GM18907 (cell line): Measurements from ENCODE around the gene ATP6V1G2.
"Not testable (repeated sequence)": the region's sequence is repeated elsewhere in the genome, so short reads cannot be mapped to it uniquely, and the experiment has no call there.

ENCODE experiments used
- ATAC-seq: cut with Tn5 transposase; IDR thresholded peaks from one replicate; pipeline ENCODE4 v1.9.1; 2021; ENCODE audit warnings: mild to moderate bottlenecking, moderate library complexity; ENCODE audit not compliant: unreplicated experiment

Gene ATP6V1G2

DNA sequence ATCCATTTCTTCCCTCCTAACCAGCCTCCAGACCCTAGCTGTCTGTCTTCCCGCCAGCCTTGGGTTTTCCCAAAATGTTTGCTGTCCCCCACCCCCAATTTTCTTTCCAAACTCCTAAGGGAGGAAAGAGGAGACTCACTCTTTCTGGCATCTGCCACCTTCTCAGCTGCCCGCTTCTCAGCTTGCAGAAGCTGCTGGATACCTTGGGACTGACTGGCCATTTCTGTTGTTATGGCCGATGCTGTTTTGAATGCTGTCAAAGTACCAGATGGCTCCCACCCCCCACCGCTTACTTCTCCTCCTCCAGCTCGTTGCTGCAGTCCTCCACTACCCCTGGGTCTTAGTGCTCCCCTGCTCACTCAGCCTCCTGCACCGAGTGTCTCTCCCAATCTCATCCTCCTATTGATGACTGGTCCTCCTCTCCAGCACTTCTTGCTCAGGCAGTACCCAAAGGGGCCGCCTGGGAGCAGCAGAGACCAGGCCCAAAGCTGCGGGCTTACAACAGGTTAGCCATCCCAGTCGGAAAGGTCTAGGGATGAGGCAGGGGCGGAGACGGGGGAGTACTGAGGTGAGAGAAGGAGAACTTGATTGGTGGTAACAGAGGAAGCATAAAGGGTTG, at the start of gene ATP6V1G2:
ATP6V1G2 (minus strand) TSS at position 270 of the 619 bp plus-strand sequence; CDS start at position 221, 49 bp downstream.
- ATAC-seq = peak; percentile 51

DNA sequence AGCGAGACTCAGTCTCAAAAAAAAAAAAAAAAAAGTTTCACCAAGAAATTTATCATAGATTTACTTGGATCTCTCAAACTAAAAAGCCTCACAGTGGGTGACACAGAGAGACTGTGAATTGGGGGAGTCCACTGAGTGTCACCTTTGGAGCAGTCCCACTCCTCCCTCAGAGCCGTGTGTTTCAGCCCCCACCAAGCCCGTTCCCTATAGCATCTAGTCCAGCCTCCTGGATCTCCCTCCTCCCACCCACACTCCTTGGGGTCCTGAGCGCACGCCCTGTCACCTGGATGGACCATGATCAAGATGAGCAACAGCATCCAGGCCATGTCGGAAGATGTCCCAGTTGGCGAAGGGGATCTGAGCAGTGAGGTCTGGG, 46.0 kb upstream of the ATP6V1G2 start:
- ATAC-seq = no peak

DNA sequence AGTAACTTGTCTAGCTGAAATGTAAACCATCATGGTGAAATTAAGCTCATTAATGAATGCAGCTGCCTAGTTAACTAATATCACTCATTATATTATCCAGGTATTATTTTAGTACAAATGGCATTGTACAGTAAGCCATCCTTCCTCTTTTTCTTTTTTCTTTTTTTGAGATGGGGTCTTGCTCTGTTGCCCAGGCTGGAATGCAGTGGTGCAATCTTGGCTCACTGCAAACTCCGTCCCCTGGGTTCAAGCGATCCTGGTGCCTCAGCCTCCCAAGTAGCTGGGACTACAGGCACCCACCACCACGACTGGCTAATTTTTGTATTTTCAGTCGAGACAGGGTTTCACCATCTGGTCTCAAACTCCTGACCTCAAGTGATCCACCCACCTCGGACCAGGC, 44.3 kb upstream of the ATP6V1G2 start:
- not testable (repeated sequence) for ATAC-seq

DNA sequence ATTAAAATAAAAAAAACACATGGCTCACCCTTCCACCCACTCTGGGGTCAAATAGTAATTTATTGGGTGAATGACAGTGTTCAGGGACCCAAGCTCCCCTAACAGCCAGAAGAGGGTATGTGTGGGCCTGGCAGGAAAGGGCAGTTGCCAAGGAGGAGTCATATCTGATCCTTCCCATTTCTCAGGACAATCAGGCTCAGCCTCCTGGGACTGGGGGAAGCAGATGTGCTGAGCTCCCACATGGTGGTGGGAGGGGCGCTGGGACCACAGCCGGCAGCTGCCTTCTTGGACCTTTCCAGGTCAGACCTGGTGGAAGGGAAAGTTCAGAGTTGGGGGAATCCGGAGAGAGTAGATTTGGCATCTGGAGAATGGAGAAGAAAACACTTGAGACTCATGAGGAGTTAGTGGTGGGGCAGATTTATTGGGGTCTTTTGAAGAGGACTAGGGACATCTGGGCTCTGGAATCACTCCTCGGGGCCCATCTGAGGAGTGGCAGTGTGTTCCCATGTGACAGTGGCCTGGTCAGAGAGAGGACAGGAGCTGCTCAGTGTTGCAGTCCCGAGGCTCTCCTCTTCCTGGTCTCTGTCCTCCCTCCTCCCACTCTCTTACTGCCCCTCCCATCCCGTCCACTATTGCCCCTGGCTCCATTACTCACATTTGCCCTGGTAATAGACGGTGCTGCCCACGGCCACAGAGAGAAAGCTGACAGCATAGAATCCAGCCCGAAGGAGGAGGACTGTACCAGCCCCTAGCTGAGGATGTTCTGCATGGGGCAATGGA, 42.7 kb upstream of the ATP6V1G2 start:
- no peak for ATAC-seq

DNA sequence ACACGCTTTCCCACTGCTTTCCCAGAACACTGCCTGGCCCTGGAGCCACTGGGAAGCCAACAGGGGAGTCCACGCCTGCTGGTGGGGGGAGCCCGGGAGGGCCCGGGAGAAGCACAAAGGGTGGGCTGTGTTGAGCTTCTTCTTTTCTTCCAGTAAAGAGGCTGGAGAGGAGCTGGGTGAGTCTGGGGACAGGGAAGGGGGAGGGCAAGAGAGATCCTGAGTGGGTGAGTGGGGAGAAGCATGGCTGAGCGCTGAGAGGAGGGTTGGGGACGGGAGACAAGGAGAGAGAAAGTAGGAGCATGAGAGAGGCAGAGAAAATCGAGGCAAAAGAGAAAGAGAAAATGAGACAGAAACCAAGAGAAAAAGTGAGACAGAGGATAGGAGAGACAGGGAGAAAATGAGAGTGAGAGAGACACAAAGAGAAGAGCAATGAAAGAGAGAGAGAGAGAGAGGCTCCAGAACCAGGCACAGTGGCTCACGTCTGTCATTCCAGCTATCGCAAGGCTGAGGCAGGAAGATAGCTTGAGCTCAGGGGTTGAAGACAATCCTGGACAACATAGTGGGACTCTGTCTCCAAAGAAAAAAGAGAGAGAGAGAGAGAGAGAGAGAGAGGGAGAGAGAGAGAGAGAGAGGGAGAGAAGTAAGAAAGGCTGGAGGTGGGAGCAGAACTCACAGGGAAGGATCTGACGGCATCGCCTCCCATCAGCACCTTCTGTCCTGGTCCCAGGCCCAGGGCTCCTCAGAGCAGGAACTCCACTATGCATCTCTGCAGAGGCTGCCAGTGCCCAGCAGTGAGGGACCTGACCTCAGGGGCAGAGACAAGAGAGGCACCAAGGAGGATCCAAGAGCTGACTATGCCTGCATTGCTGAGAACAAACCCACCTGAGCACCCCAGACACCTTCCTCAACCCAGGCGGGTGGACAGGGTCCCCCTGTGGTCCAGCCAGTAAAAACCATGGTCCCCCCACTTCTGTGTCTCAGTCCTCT, 41.7 kb upstream of the ATP6V1G2 start:
- ATAC-seq = no peak

DNA sequence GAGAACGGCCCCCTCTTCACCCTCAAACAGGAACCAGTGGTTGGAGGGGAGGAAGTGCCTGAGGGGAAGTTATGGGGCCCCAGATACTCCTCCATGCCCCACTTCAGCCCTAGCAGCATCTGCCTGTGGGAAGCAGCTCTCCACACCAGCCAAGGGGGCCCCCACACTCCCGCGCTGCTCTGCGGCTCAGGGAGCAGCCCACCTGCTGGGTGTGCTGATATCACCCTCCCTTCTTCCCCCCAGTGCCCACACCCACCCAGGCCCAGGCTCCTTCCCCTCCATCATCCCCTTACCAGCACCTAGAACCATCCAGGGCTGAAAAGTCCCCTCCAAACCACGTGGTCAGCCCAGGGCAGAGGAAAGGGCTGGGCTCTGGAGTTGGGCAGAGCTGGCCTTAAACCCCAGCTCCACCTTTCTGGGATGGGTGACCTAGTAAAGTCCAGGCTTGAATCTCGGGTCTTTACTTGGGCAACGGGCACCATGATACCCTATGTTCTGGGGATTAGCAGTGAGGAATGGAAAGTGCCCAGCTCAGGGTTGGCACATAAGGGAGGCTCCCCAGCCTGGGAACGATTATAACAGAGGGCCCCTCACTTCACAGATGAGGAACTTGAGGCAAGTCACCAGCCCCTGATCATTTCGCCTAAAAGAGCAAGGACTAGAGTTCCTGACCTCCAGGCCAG, 40.3 kb upstream of the ATP6V1G2 start:
- no peak for ATAC-seq

DNA sequence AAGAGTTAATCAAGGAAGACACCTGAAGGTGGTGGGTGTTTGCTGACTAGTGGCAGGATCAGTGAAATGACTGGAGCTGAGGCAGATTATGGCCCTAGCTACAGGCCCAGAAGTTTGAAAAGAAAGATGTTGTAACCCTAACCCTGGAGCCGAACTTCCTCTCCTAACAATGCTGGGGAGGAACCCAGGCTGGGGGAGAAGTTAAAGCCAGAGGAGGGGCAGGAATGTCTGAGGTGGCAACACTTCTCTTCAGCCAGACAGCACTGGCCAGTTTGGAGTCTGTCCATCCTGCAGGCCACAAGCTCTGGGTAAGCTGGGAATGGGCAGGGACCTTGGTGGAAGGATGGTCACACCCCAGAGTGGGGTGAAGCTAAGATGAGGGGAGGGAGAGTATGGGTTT, 39.6 kb upstream of the ATP6V1G2 start, which contains the start of gene LST1:
LST1 (plus strand) TSS at position 270 of the 400 bp plus-strand sequence. CDS start 1,023 bp downstream, outside the sequence.
- ATAC-seq = no peak

DNA sequence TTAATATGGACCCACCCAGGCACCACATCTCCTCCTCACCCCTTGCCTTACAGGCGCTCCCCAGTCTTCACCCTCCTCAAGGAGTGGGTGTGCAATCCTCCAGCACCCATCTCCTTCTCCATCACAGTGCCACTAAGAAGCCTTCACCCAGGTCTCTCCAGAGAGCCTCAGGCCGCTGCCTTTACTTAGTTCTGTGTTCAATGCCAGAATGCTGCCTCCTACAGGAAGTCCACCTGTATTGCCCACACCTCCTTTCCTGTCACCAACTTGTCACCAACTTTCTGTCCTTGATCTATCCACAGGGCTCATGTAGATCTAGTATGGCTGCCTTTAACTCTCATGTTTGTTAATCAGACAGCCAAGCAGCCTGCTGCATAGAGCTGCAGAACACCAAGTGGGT, 39.1 kb upstream of the ATP6V1G2 start:
- no peak for ATAC-seq

DNA sequence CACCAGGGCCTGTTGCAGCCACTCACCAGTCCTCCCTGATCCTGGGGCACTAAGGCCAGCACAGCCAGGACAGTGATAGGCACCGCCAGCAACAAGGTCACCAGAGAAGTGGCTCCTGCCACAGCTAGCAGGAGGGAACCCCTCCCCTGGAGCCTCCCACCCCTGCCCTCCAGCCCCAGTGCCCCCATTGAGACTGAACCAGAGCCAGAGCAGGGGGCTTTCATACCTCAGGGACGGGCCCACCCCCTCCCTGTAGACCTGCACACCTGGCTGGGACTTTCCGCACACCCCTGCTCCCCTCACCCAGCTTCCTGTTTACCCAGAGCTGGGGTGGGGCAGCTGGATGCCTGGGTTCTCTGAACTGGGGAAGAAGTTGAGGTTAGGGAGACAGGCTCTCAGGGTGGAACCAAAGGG, 35.8 kb upstream of the ATP6V1G2 start, which contains the start of gene LTB:
LTB (minus strand) TSS at position 195 of the 414 bp plus-strand sequence; CDS start at position 188, 7 bp downstream.
- ATAC-seq = no peak

DNA sequence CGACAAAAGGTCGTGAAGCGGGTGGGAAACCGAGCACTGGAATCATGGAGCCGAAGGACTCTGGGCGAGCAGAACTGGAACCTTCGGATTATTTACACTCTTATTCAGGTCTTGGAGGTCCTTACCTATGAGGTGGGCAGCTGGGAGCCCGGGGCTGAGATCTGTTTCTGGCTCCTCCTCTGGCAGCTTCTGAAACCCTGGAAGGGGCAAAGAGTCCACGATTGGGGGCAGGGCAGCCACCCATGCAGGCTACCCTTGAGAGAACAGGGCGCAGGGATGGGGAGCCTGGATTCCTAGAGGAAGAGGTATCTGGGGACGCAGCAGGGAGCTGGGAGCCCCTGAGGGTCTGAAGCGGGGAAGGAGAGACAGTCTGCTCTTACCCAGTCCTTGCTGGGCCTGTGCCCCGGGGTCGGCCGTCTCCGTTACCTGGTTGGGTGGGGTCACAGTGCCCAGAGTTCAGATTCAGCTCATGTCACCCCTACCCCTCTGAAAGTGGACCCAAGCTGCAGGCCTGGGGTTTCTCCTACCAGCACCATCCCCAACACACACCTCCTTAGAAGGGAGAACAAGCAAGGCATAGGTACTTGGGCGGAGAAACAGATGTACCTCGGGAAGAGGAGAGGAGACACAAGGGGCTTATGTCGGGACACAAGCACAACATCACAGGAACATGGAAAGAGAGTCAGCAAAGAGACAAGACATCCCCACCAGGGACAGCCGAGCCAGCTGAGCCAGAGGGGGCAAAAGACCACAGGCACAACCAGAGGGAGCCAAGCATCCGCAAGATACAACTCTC, 35.2 kb upstream of the ATP6V1G2 start:
- no peak for ATAC-seq

DNA sequence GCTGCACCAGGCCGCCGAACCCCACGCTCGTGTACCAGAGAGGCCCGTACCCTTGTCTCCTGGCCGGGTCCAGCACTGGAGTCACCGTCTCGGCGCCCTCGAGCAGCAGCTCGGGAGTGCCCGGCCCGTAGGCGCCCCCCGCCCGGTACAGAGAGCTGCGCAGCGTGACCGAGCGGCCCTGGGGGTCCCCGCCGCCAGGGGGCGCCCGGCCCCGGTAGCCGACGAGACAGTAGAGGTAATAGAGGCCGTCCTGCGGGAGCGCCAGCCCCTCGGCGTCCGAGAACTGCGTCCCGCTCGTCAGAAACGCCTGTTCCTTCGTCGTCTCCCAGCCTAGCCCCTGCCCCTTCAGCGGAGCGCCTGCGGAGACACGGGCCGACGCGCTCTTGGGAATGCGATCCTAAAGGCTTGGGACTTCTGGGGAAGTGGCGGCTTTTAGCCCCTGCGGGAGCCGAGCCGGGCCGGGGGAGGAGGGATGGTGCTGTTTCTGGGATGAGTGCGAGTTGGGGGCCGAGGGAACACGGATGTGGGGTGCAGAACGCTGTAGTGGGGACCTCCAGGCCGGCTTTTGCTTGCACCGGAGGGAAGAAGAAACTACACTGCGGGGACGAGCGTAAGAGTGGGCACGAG, 34.5 kb upstream of the ATP6V1G2 start:
- ATAC-seq = peak; percentile 50

DNA sequence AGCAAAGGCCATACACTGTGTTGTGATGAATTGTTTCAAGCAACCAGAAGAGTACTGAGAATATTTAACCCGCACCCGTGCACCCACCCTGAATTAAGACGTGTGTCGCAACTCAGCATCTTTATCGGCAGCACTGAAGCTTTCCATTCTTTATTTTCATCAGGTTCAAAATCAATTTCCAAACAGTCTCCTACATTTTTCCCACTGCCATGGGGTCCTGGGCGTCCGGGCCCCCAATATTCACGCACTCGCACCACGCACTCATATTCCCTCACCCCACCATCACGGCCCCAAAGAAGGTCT, 34.0 kb upstream of the ATP6V1G2 start:
- ATAC-seq = no peak

DNA sequence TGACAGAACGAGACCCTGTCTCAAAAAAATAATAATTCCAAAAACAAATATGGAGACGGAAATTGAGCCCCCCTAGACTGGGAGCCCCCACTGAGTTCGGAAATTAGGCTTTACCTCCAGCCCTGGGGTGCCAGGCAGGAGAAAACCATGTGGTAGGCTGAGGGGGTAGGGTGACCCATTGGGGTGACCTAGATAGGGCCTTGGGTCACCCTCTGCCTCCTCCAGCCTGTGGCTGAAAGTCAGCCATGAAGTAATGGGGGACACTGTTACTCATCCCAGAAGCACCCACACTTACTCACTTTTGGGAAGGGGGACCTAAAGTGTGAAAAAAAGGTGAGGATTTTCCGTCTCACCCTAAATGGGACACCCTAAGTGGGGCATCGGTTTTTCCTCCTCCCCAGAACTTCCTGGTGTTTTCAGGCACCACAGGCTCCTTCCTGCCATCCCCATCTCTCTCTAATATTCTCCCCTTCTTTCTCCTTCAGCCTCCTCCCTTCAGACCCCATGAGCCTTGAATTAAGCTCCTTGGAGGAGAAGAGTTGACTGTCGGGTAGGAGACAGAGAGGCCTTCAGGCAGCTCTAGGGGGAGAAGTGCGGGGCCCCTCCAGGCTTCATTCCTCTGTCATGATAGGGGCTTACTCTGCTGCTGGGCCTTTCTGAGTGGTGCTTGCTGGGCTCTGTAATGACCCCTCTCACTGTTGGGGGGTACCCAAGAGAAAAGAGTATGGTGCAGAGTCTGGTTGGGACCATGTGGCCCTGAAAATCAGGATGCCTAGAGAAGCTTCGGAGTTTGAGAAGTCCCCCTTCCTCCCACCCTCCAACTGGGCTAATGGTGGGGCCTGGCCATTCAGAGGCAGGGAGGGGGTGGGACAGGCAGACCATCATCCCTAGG, 33.4 kb upstream of the ATP6V1G2 start:
- no peak for ATAC-seq

DNA sequence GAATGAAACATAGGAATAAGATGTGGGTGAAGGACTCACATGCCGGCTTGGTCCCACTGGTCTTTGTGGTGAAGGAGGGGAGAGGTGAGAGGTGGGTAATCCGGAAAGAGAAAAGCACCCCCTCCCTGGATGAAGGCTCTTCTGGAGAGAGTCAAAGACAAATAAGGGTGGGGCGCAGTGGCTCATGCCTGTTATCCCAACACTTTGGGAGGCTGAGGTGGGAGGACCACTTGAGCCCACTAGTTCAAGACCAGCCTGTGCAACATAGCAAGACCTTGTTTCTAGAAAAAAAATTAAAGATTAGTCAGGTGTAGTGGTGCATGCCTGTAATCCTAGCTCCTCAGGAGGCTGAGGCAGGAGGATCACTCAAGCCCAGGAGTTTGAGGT, 32.7 kb upstream of the ATP6V1G2 start:
- no peak for ATAC-seq

DNA sequence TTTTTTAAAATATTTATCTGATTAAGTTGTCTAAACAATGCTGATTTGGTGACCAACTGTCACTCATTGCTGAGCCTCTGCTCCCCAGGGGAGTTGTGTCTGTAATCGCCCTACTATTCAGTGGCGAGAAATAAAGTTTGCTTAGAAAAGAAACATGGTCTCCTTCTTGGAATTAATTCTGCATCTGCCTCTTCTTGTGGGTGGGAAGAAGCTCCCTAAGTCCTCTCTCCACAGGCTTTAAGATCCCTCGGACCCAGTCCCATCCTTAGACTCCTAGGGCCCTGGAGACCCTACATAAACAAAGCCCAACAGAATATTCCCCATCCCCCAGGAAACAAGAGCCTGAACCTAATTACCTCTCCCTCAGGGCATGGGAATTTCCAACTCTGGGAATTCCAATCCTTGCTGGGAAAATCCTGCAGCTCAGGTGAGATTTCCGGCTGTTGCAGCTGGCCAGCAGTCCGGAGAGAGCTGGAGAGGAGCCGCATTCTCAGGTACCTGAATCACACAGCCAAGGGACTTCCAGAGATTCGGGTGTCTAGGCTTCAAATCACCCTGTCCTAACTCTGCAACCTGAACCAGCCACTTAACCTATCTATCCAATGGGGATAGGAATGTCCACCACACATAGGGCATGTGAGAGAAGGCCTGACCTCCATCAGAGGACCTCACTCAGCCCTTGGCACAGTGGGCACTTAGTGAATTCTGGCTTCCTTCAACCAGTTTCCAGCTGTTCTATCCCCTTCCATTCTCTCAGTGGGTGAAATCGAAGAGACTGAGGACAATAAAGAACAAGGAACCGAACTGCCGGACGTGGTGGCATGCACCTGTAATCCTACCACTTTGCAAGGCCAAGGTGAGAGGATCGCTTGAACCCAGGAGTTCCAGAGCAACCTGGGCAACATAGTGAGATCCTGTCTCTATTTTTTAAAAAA, 32.0 kb upstream of the ATP6V1G2 start:
- no peak for ATAC-seq

DNA sequence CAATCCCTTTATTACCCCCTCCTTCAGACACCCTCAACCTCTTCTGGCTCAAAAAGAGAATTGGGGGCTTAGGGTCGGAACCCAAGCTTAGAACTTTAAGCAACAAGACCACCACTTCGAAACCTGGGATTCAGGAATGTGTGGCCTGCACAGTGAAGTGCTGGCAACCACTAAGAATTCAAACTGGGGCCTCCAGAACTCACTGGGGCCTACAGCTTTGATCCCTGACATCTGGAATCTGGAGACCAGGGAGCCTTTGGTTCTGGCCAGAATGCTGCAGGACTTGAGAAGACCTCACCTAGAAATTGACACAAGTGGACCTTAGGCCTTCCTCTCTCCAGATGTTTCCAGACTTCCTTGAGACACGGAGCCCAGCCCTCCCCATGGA, 31.2 kb upstream of the ATP6V1G2 start:
- no peak for ATAC-seq

DNA sequence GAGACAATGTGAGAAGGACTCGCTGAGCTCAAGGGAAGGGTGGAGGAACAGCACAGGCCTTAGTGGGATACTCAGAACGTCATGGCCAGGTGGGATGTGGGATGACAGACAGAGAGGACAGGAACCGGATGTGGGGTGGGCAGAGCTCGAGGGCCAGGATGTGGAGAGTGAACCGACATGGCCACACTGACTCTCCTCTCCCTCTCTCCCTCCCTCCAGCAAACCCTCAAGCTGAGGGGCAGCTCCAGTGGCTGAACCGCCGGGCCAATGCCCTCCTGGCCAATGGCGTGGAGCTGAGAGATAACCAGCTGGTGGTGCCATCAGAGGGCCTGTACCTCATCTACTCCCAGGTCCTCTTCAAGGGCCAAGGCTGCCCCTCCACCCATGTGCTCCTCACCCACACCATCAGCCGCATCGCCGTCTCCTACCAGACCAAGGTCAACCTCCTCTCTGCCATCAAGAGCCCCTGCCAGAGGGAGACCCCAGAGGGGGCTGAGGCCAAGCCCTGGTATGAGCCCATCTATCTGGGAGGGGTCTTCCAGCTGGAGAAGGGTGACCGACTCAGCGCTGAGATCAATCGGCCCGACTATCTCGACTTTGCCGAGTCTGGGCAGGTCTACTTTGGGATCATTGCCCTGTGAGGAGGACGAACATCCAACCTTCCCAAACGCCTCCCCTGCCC, 30.6 kb upstream of the ATP6V1G2 start:
- ATAC-seq = no peak
